Activated naive CD4-positive, alpha-beta T cell treated with anti-CD3 and anti-CD28 coated beads, Interleukin-2, amount 50 U/mL, for 72 hours (primary cell): ENCODE results near the gene PPT2. TPM values are rescaled to one million over a fixed set of nuclear protein-coding genes. Genes with fewer than 3 reads are reported as not detected.
"Not testable (repeated sequence)": the region's sequence is repeated elsewhere in the genome, so short reads cannot be mapped to it uniquely, and the experiment has no call there.

Experiments used
- ATAC-seq, 2 donors: fragments of 150-1000 bp; cut with Tn5 transposase; 2 replicates each; pipeline ENCODE4 v1.10.0; 2021; ENCODE audit warnings: mild to moderate bottlenecking in 2 of 2, moderate library complexity in 2 of 2
- DNase-seq, 2 donors: peaks; one replicate each; pipeline ENCODE4 v3.0.0; 2021 to 2022; ENCODE audit warnings: low spot score in 2 of 2
- H3K27ac Mint-ChIP-seq, 2 donors: one replicate each; pipeline ENCODE4 v1.8.0; 2022; ENCODE audit warnings: mild to moderate bottlenecking in 2 of 2, mixed read lengths in 2 of 2
- H3K36me3 Mint-ChIP-seq, 2 donors: one replicate each; pipeline ENCODE4 v1.8.0; 2022; ENCODE audit warnings: mixed read lengths in 2 of 2
- H3K9me3 Mint-ChIP-seq, 2 donors: one replicate each; pipeline ENCODE4 v1.8.0; 2022; ENCODE audit warnings: mixed read lengths in 2 of 2
- total RNA-seq, 2 donors: library from RNA; stranded (reverse); gene quantifications; one replicate each; pipeline ENCODE4 v1.2.3, GENCODE V29; 2022

Gene PPT2
- total RNA-seq, 2 donors from 2014 or later, result 13.6 to 18.7 TPM

DNA sequence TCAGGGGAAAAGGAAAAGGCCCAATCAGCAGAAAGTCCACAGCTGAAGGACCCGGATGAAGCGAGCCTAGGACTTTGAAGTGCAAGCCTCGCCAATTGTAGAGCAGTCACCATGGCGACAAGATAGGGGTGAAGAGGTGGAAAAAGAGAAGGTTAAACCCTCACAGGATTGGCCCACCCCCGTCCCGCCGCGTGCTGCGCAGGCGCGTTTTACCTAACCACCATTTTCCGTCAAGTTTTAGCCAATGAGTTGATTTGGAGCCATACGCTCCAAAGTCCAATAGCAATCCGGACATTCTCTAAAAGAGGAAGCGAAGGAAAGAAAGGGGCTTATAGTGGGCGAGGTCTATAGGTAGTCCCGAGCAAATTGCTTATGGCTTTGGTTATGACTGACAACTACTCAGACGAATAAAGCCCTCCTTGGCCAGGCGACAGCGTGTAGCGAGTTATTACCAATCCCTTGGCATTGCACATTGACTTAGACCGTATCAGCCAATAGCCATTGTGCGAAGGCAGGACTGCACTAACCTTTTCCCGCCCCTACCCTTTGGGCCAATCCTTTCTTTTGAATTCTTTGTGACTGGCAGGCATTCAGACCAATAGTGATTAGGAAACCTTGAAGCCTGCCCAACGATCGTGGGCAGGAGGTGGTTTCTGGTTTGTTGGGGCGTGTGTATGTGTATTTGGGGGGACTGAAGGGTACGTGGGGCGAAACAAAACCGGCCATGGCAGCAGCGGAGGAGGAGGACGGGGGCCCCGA is 24.0 kb downstream of the PPT2 start, which contains the start of gene RNF5:
TSS of gene RNF5 (plus strand) at position 618 of the 759 bp plus-strand sequence. CDS start at position 725, 107 bp downstream.
- peak within 1 kb of the TSS; percentile 93 to 97 for H3K27ac Mint-ChIP-seq
- H3K36me3 Mint-ChIP-seq, result peaks cover 18 to 26% of the 10 kb centered on the region in 2 donors
- DNase-seq (peak; percentile 90 to 93), ATAC-seq (peak; percentile 87)
- no peaks in the 10 kb centered on the region for H3K9me3 Mint-ChIP-seq

DNA sequence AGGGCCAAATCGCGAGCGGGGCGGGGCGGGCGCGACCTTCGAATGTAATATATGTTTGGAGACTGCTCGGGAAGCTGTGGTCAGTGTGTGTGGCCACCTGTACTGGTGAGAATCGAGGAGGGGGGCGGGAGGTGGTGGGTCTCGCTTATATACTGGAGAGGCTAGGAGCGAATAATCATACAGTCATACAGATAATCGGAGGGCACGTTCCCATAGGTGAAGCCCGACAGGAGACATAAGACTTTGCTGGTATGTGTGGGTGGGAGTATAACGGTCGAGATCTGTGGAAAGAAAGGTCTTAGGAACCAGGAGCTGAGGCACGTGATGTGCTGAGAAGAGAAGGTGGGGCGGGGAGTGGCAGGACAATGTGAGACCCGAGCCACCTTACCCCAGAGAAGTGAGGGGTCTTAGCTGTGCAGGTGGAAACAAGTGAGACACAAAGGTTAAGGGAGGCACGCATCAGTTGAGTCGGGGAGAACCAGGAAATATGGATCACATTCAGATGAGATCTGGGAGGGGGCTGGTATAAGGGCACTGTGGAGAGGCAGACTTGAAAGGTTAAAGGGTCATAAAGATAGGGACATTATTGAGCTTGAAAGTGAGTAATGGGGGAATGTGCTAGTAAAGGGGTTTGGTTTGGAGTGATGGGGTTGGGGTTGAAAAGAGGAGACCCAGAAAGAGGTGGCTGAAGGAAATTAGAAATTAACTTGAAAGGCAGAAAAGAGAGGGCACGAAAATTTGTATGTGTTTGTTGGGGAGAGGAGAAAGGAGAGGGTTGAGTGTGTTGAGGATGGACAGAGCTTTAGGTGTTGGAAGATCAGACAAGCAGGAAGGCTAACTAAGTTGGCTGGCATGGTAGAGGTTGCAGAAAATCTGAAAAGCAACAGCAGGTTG is 24.9 kb downstream of the PPT2 start:
- peak in 1 of 2 donors; percentile 2 for ATAC-seq
- no peak for DNase-seq
- Mint-ChIP-seq H3K27ac (peak overlapping the region; percentile 93 to 97), H3K9me3 (no peaks in the 10 kb centered on the region), H3K36me3 (peaks cover 18 to 26% of the 10 kb centered on the region in 2 donors)

DNA sequence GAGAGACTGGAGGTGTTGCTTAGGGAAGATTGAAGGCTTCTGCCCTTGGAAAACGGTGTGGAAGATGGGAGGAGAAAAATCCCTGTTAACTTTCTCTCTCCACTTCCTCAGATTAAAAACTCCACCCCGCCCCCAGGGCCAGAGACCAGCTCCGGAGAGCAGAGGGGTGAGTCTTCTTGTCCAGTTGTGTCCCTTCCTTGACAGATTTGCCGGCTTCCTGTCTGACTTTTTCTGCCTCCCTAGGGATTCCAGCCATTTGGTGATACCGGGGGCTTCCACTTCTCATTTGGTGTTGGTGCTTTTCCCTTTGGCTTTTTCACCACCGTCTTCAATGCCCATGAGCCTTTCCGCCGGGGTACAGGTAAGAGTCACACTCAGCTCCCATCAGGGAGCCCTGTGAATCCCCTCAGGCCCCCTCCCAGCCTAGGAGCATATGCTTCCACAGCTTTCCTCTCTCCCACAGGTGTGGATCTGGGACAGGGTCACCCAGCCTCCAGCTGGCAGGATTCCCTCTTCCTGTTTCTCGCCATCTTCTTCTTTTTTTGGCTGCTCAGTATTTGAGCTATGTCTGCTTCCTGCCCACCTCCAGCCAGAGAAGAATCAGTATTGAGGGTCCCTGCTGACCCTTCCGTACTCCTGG is 25.9 kb downstream of the PPT2 start:
- peak overlapping the region; percentile 31 to 93 for H3K27ac Mint-ChIP-seq
- peaks cover 18 to 26% of the 10 kb centered on the region in 2 donors for H3K36me3 Mint-ChIP-seq
- peak in 1 of 2 donors; percentile 52 for DNase-seq
- no peak for ATAC-seq
- H3K9me3 Mint-ChIP-seq, result no peaks in the 10 kb centered on the region

DNA sequence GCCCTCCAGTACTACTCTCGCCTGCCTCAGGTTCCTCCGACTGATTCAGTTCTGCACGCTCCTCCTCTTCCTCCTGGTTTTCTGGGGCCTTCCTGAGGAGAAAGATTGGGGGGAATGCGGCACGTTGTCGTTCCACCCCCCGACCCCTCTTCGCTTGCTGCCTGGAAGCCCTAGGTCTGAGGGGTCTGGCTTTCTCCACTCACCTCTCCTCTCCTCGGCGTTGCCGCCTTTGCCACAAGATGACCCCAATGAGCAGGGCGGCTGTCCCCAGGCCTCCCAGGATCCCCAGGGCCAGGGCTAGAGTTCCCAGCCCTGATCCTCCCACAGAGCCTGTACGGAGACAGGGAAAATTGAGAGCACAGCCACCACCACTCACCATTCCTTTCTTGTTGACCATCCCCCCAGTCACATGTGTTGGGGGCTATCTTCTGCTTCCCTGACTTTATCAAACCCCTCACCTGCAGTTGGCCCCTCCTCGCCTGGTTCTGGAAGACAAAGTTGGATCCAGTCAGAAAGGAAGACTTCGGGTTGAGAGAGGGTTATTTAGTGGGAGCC is 27.3 kb downstream of the PPT2 start:
- ATAC-seq (no peak), DNase-seq (no peak)
- Mint-ChIP-seq H3K36me3 (peaks cover 18 to 34% of the 10 kb centered on the region in 2 donors), H3K9me3 (no peaks in the 10 kb centered on the region), H3K27ac (peak overlapping the region; percentile 92 to 93)

DNA sequence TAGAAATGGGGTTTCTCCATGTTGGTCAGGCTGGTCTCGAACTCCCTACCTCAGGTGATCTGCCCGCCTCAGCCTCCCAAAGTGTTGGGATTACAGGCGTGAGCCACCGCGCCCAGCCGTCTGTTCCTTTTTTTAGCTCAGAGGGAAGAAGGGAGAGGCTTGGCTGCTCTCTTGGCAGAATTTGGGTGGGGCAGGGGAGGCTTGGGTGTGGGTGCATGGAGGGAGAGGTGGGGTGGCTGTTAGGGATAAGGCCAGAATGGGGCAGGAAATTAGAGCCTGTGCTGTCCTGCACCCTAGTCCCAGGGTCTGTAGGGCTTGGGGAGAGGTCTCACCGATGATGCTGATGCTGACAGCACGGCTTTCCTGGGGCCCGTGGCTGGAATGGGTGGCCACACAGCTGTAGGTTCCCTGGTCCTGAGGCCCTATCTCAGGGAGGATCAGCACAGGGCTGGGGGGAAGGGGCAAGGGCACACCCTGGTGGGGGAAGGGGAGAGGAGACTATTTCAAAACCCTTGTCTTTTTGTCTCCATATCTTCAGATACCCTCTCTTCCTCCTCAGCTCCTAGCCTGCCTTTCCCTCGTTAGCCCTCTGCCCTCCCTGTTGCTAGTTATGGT is 28.1 kb downstream of the PPT2 start:
- H3K36me3 Mint-ChIP-seq, result peaks cover 26 to 42% of the 10 kb centered on the region in 2 donors

DNA sequence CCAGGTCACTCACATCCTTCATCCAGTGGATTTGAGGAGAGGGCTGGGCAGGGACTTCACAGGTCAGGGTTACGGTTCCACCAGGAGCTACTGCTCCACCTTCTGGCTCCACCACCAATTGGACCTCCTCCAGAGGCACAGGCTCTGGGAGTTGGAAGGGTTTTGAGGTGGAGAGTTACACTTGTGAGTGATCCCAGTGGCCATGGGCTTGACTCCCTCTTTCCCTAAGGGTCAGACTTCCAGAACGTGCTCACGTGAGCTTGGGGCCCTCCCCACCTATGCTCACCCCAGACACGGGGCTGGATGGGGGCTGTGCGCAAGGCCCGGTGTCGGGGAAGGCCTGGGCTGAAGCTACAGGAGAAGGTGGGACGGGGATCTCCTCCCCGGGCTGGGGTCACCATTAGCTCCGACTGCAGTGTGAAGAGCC is 28.6 kb downstream of the PPT2 start:
- Mint-ChIP-seq H3K27ac (peak overlapping the region; percentile 57 to 69), H3K36me3 (peaks cover 32 to 48% of the 10 kb centered on the region in 2 donors), H3K9me3 (no peaks in the 10 kb centered on the region)
- ATAC-seq, result no peak
- DNase-seq, result no peak

More for the DNA sequence above, 28.1 kb downstream of the PPT2 start:
- no peaks in the 10 kb centered on the region for H3K9me3 Mint-ChIP-seq
- DNase-seq (no peak), ATAC-seq (no peak)
- peak overlapping the region; percentile 57 to 93 for H3K27ac Mint-ChIP-seq

DNA sequence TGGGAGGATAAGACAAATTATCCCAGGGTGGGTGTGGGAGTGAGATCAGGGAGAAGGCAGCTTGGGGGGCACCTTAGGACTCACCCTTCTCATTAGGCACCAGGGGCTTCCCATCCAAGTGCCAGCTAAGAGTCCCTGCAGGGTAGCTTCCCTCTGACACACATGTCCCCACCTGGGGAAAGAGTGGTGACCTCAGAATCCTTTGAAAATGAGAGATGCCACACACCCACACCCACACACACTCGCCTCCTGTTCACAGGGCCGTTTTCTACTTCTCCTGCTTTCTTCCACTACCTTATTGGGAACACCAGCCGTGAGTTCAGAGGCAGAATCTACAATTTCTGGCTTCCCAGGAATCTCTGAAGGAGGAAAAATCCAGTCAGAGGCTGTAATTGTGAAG is 29.1 kb downstream of the PPT2 start:
- Mint-ChIP-seq H3K27ac (peak overlapping the region; percentile 57 to 69), H3K36me3 (peaks cover 36 to 52% of the 10 kb centered on the region in 2 donors), H3K9me3 (no peaks in the 10 kb centered on the region)
- DNase-seq (no peak), ATAC-seq (no peak)

DNA sequence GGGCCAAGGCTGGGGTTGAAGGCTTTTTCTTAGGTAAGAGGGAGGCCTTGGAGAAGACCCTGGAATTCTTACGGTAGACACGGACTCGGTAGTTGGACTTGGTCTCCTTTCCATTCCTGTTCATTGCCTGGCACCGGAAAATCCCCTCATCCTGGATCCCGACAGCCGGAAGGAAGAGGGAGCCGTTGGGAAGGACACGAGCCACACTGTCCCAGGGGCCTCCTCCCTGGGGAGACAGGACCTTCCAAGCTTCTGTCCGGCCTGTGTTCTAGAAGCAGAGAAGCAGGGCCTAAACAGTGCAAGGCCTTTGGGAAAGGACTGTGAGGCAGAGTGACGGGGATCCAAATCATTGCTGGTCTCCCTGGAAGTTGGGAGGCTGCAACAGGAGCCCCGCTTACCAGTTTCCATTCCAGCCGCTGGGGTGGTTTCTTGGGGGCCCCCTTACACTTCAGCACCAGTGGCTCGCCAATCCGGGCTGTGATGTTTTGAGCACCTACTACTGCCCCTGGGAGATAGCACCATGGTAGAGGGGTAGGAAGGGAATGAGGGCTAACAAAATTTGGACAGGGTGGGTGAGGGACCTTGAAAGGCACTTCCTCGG is 29.6 kb downstream of the PPT2 start:
- no peak for ATAC-seq
- Mint-ChIP-seq H3K36me3 (peaks cover 38 to 52% of the 10 kb centered on the region in 2 donors), H3K9me3 (no peaks in the 10 kb centered on the region), H3K27ac (peak overlapping the region in 1 of 2 donors; percentile 57)
- DNase-seq, result no peak

DNA sequence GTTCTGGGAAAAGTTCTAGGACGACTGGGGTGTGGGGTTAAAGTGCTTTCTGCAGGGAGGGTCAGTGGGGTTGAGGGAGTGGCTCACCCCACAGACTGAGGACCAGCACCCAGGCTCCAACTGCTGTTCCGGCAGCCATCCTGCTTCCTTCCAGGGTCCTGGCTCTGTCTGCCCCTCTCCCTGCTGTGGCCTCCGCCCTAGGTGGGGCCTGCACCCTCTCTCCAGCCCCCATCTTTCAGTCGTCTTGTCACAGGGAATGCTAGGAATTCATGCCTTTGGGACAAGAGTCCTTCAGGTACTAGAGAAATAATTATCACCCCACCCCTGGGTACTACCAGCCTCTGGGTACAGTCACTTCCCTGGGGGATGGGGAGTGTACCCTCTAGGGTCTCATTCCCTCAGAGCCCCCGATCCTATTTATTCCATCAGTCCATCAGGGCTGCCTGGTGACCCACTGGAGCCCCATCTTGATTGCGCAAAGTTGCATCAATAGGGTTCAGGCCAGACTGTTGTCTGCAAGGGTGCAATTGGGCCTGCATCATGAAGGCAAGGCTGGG is 30.2 kb downstream of the PPT2 start, which contains the start of gene AGER:
TSS of gene AGER (minus strand) at position 170 of the 557 bp plus-strand sequence. CDS start at position 139, 31 bp downstream.
- peak within 1 kb of the TSS in 1 of 2 donors; percentile 57 for H3K27ac Mint-ChIP-seq
- peaks cover 38 to 52% of the 10 kb centered on the region in 2 donors for H3K36me3 Mint-ChIP-seq
- H3K9me3 Mint-ChIP-seq, result no peaks in the 10 kb centered on the region
- DNase-seq (no peak), ATAC-seq (no peak)

DNA sequence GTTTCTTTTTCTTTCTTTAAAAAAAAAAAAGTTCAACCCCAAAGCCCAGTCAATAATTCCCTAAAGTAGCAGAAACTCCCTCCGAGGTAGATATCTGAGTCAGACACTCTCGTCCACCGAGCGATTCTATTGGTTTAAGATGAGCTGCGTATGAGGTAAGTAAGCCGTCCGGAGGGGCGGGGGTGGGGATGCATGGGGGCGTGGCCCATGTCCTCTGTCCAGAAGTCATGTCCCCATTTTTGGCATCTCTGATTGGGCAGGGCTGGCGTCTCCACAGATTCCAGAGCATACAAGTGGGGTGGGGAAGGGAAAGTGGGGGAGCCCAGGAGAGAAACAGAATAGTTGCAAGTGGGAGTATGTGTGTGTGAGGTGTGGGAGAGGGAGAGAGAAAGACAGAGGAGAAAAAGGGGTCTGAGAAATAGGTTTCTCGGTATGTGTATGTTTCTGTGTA is 31.8 kb downstream of the PPT2 start:
- DNase-seq, H3K9me3 Mint-ChIP-seq: not testable (repeated sequence)
- peak; percentile 45 to 60 for ATAC-seq
- peaks cover 33 to 43% of the 10 kb centered on the region in 2 donors for H3K36me3 Mint-ChIP-seq
- peak overlapping the region; percentile 92 to 94 for H3K27ac Mint-ChIP-seq

DNA sequence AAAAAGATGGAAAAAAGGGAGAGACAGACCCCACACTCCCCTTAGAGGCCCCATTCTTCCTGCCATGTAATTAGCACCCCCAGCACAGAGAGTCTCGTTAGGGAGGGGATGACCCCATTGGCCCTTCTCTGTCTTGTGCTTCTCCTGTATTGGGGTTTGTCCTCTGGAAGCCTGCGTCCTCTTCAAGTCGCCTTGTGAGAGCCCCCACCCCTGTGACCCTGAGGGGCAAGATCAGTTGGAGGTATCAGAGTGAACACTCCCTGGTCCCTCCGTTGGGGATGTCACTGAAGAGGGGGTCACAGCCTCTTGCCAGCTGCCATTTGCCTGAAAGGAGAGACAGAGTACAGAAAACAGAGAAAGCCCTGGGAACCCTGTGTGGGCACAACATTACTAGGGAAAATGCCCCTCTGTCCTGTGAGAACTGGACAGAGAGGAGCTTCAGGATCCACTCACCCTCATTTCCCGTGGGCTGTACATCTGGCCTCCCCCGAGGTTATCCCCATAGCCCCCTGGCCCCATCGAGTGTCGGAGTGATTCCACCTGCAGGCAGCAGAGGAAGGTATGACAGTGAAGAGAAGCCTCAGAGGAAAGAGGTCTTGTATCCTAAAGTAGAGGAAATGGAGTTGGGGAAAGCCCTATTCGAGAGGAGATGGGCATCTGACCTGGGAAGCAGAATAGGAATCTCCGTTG is 32.4 kb downstream of the PPT2 start:
- peak in 1 of 2 donors; percentile 3 for ATAC-seq
- not testable (repeated sequence) for H3K9me3 Mint-ChIP-seq, DNase-seq
- Mint-ChIP-seq H3K27ac (peak overlapping the region; percentile 94), H3K36me3 (peaks cover 37 to 43% of the 10 kb centered on the region in 2 donors)

DNA sequence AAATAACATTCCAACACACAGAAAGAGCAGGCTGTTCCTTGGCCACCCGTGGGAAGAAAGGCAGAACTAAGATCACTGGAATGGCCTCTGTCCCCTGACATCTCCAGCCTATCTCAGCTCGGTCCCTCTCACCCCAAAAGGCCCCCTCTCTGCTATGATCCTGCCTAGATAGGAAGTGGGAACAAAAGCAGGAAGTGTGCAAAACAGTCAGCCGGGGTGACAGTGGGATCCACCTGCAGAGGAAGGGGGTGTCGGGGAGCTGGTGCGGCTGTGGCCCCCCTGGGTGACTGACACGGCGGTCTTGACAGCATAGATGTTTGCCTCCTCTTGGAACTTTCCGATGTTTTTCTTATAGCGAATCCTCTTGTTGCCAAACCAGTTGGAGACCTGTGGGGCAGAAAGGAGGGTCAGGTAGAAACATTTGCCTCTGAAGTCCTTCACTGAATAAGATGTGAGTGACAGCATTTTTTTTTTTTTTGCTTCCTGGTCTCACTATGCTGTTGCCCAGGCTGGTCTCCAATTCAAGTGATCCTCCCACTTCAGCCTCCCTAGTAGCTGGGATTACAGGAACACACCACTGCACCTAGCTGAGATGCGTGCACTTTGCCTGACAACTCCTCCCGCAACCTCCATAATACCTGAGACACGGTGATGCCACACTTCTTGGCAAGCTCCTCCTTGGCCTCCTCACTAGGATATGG is 33.2 kb downstream of the PPT2 start:
- Mint-ChIP-seq H3K36me3 (peaks cover 45 to 51% of the 10 kb centered on the region in 2 donors), H3K27ac (peak overlapping the region; percentile 94), H3K9me3 (no peaks in the 10 kb centered on the region)
- no peak for ATAC-seq
- no peak for DNase-seq

DNA sequence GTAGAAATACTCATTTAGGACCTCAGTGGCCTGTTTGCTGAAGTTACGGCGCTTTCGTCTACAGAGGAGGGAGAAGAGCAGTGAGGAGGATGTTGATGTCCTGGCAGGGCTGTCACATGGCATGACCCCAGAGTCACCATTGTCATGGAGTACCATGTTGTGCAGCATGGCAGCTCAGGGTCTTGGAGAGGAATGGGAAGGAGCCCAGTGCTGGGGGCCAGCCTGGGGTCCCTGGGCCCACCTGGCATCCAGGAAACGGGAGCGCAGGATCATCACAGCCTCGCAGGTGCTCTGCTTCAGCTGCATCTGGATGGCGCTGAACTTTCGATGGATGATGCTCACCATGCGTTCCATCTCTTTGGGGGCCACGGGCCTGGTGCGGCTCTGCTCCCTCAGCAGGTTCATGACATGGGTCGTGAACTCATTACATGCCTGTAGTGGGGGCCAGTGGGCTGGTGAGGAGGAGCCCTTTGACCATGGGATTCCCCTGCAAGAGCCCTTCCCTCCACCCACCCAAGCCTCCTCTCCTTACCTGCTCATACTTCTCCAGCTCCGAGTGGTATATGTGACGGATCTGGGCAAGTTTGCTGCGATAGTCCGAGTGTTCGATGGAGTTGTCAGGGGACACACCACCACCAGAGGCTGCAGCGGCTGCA is 33.9 kb downstream of the PPT2 start:
- ATAC-seq, DNase-seq, H3K9me3 Mint-ChIP-seq: not testable (repeated sequence)
- peak overlapping the region; percentile 94 to 95 for H3K27ac Mint-ChIP-seq
- H3K36me3 Mint-ChIP-seq, result peaks cover 45 to 57% of the 10 kb centered on the region in 2 donors
